ENCODE results near the gene IFNAR2.
"Not testable (repeated sequence)": the region's sequence is repeated elsewhere in the genome, so short reads cannot be mapped to it uniquely, and the experiment has no call there.

IFNAR2 gene

DNA sequence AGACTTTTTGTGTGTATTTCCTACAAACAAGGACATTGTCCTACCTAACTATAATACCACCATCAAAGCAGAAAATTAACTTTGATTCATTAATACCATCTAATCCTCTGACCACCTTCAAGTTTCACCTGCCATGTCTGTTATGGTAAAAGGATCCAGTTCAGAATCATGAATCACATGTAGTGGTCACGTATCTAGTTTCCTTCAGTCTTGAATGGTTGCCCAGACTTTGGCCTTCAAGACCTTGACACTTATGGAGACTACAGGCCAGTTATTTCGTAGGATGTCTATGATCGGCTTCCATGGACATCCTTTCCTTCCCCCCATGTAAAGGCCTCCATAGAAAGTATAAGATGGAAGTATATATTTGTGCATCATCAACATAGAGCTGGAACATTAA lies 10.4 kb upstream of the IFNAR2 start:
- no peak for DNase-seq

DNA sequence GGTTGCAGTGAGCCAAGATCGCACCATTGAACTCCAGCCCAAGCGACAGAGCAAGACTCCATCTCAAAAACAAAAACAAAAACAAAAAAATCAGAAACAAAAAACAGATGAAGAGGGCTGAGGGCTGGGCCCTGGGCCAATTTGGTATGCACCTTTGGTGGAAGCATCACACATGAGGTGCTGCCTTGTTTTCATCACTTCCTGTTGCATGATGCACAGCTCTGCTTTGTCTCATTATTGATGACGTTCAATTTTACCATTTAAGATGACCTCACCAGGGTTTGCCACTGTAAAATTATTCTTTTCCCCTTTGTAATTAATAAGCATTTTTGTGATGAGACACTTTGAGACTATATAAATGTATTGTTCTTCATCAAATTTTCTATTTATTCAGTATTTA lies 9.8 kb upstream of the IFNAR2 start:
- no peak for DNase-seq

- not testable (repeated sequence) for DNase-seq
Observed at GRCh38 chr21:33225376-33225775, 4.4 kb upstream of the IFNAR2 start.

DNA sequence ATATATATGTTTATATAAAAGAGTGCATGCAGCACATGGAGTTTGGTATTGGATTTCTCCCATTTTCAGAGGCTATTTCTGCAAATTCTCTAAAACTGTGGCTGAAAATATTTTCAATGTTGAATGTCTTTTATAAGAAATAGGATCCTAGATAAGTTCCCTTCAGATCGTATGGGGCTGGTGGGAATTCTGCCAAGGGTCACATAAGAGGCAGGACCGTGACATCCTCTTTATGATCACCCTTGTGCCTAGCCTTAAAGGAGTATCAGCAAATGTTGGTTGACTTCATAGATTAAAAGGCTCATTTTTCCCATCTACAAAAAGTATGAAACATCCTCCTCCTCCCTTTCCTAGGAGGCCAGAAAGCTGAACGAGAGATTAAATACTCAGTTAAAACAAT lies 1.3 kb upstream of the IFNAR2 start:
- no peak for DNase-seq

DNA sequence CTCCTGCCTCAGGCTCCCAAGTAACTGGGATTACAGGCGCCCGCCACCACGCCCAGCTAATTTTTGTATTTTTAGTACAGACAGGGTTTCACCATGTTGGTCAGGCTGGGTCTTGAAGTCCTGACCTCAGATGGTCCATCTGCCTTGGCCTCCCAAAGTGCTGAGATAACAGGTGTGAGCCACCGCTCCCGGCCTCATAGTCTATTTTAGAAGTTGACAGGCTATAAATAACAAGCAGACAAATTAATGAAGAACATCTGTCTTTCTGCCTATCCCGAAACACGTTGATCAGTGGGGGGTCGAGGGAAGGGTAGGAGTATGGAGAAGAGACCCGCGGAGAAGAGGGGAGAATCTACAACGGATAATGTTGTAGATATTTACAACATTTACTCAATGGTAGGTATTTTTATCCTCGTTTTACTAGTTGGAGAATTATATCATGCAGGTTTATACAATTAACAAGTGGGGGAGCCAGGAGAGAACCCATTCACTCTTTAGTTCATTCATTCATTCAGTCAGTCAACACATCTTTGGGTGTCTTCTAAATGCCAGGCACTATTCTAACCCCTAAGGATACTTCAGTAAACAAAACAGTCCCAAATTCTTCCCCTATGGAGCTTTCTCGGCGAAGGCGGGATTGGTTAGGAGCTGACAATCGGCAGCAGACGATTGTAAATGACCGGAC lies 497 bp upstream of the IFNAR2 start:
- no peak for DNase-seq

DNA sequence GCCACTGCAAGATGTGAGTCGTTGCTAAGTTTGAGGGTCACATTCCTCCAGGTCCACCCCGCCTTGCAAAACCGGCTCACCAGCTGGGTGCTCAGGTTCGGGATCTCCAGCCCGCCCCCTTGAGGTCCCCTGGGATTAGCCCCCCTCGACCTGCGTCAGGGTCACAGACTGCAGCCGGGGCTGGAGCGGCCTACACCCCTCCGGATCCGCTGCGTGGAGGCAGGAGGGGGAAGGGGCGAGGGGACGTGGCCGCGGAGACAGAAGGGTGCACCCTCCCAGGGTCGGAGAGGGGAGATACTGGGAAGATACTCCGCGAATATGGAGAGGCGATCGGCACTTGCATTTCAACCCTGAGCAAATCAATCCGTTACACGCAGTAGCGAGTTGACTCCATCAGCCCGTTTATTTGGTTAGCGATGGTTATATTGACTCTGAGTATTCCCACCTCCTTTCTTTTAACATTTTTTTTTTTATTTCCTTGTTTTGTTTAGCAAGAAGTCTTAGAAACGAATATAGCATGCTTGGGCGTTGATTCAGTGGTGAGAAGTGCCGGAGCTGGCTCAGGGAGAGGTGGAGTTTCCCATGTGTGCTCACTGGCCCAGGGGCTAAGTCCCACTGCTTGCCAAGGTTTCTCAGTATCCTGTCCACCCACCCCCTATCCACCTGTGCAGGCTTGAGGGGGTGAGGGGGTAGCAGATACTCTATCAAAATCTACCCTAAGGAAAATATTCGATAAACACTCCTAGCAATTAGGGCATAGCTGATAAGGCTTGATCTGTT lies 997 bp downstream of the IFNAR2 start:
- DNase-seq, result no peak

GRCh38 chr21:33231526-33231925 lies 1.8 kb downstream of the IFNAR2 start:
- no peak for DNase-seq

- no peak for DNase-seq
Observed at GRCh38 chr21:33232291-33233034, 2.7 kb downstream of the IFNAR2 start.

DNA sequence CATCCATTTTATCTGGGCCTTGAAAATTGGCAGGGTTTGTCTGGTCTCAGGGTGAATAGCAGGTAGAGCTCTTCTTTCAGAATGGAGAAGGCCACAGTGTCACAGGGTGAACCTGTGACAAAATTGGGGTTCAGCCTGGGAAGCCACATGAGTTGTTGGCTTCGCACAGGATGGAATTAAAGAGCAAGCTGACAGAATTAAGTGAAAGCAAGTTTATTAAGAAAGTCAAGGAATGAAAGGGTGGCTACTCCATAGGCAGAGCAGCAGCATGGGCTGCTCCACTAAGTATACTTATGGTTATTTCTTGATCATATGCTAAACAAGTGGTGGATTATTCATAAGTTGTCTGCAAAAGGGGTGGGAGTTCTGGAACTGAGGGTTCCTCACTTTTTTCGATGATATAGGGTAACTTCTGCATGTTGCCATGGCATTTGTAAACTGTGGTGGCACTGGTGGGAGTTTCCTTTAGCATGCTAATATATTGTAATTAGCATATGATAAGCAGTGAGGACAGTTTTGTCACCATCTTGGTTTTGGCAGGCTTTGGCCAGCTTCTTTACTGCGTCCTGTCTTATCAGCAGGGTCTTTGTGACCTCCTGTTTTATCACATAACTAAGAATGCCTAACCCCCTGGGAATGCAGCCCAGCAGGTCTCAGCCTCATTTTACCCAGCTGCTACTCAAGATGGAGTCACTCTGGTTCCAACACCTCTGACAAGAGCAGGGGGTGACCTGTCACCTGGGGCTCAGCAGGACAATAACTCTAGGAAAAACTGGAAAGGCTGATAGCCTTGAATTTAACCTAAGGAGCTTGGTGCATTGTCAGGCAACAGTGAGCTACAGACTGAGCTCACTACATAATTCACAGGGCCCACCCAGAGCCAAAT lies 5.1 kb downstream of the IFNAR2 start:
- DNase-seq, result no peak

DNA sequence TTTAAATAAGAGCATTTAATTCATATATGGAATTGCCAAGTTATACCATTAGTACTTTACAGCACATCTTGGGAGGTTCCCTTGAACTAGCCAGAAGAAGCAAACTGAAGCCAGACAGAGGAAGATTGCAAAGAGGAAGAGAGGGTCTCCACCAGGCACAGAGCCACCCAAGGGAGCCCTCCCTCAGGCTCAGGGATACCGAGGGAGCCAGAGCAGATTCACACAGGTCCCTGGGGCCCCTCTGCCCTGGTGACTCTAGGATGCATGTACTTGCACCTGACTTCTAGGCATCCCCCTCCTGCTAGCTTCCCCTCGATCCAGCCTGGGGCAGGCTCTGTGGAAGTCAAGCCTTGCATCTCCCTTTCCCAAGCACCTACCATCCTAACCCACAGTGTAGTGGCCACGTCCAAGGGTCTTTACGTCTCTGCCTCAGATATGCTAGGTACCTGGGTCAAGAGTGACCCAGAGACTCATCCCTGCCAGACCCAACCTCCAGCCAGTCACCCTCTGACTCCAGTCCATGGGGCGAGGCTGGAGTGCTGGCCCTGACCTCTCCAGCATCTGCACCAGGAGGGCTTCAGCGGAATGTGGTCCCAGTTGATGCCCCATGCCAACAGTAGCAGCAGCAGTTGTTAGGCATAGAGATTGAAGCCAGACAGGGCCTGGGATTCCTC lies 6.4 kb downstream of the IFNAR2 start:
- DNase-seq, result no peak

- no peak for DNase-seq
Observed at GRCh38 chr21:33236766-33237165, 7.0 kb downstream of the IFNAR2 start.

- DNase-seq, result no peak
Observed at GRCh38 chr21:33237486-33237885, 7.7 kb downstream of the IFNAR2 start.

- no peak for DNase-seq
Observed at GRCh38 chr21:33238146-33238545, 8.4 kb downstream of the IFNAR2 start.

DNA sequence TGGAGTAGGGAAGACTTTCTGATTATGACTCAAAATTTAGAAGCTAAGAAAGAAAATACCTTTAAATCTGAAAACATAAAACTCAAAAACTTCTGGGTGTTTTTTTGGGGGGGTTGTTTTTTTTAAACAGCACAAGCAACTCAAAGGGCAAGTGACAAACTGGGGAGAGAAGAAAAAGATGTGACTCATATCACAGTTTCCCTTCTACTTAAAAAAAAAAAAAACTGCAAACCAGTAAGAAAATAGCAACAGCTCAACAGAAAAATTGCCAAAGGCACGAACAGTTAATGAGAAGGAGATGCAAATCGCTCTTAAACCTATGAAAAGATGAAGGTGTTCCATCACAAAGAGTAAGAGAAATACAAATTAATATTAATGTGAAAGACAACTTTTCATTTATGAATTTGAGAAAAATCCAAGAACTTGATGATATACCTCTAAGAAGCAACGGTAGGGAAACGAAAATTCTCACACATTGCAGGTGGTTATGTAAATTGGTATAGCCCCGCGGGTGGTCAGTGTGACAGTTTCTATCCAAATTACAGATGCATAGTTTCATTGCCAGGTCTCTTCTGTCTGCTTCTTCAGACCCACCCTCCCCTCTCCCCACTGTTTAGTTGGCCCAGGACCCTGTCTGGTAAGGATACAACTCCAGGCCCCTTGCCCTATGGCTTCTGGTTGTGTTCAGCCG lies 9.0 kb downstream of the IFNAR2 start:
- no peak for DNase-seq

- DNase-seq, result not testable (repeated sequence)
Observed at GRCh38 chr21:33239559-33240127, 9.9 kb downstream of the IFNAR2 start.

DNA sequence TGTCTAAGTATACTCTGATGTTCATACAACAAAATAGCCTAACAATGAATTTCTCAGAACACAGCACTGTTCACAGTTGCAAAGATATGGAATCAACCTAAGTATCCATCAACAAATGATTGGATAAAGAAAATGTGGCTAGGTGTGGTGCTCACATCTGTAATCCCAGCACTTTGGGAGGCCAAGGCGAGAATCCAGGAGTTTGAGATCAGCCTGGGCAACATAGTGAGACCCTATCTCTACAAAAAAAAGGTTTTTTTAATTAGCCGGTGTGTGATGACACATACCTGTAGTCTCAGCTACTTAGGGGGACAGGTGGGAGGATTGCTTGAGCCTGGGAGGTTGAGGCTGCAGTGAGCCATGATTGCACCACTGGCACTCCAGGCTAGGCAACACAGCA lies 10.7 kb downstream of the IFNAR2 start:
- DNase-seq, result no peak

DNA sequence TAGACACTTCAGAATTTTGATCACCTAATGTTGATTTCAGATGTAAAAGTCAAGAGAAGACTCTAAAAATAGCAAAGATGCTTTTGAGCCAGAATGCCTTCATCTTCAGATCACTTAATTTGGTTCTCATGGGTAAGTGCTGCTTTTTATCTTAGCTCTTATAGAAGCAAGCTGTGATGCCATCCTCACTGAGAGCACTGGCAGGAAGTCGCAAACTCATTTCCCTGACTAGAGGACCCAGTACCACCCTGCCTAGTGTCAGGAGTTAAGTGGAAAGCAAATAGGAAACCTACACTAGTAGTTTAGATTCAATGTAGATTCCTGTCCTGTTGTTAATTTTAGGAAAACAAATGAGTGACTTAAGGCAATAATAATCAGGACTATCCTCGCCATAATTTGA lies 12.1 kb downstream of the IFNAR2 start:
- DNase-seq, result no peak

GRCh38 chr21:33242846-33243245 lies 13.1 kb downstream of the IFNAR2 start:
- not testable (repeated sequence) for DNase-seq

GRCh38 chr21:33244082-33244778 lies 14.5 kb downstream of the IFNAR2 start:
- no peak for DNase-seq

DNA sequence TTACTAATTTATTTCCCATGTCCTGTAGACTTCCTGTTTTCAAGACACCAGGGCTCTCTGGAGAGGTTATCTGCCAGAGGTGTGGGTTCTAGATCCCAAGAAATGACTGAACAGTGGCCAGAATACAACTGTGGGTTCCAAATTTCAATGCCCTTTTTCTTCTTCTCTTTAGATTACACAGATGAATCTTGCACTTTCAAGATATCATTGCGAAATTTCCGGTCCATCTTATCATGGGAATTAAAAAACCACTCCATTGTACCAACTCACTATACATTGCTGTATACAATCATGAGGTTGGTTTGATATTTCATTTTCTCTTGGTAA lies 15.0 kb downstream of the IFNAR2 start:
- DNase-seq, result no peak
